Measurements from ENCODE around the gene FOXO3. TPM values are rescaled to one million over a fixed set of nuclear protein-coding genes. Genes with fewer than 3 reads are reported as not detected.

The FOXO3 gene
- total and polyA plus RNA-seq, 2 donors (not counting 1 experiment from before 2014, with no cell fraction given): 49.5 to 63.9 TPM

DNA sequence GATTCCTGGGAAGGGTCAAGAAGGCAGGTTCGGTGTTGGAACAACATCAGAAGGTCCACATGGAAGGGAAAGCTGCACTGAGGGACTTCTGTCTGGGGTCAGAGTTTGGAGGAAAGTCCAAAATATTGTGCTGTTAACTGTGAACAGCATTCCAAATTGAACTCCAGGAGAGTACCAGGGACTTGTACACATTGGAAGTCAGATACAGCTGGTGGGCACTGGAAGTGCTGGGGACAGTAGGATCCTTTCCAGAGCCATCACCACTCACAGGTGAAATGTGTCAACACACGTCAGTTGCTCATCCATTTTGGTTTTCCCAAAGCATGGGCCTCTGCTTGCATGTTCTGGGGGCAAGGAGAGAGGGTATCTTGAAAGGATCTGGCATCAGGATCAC is 18.6 kb downstream of the FOXO3 start:
- Histone ChIP-seq H3K79me2 (ENCODE audit: control insufficient read depth, insufficient read depth, low read length) (peaks cover 86% of the 10 kb centered on the region), H3K9me3 (ENCODE audit: control insufficient read depth, insufficient read depth, low read depth, low read length) (no peaks in the 10 kb centered on the region), H3K4me2 (ENCODE audit: extremely low read depth, insufficient read depth, low read length) (no peak overlapping the region), H3K4me1 (ENCODE audit: control insufficient read depth, extremely low read depth, insufficient read depth, low read length) (peaks cover 32% of the 10 kb centered on the region), H3K9ac (ENCODE audit: insufficient read depth, low read length) (no peak overlapping the region), H4K20me1 (ENCODE audit: control insufficient read depth, extremely low read depth, insufficient read depth, low read length) (peaks cover 2% of the 10 kb centered on the region), H3K27ac (ENCODE audit: insufficient read depth, low read length) (no peak overlapping the region), H3K27me3 (ENCODE audit: control insufficient read depth, insufficient read depth, low read length) (no peaks in the 10 kb centered on the region), H3K4me3 (replicated peaks in 1 of 4; ENCODE audit: control extremely low read depth in 1 of 4, insufficient read depth in 1 of 4, low read depth in 3 of 4, low read length in 4 of 4) (no peak overlapping the region), H3K36me3 (ENCODE audit: control insufficient read depth, insufficient read depth, low read length) (no peaks in the 10 kb centered on the region), H2AFZ (ENCODE audit: low read length) (no peak overlapping the region)
- TF ChIP-seq CTCF (conservative IDR thresholded peaks at IDR 0.05 in 1 of 2, IDR thresholded peaks at IDR 0.05 in 1 of 2; ENCODE audit: low read depth in 1 of 2, low read length in 2 of 2) (no peak), EZH2 (IDR thresholded peaks at IDR 0.05; ENCODE audit: low read length, missing control alignments) (no peak)
- DNase-seq (ENCODE audit: low read depth in 2 of 2): no peak

DNA sequence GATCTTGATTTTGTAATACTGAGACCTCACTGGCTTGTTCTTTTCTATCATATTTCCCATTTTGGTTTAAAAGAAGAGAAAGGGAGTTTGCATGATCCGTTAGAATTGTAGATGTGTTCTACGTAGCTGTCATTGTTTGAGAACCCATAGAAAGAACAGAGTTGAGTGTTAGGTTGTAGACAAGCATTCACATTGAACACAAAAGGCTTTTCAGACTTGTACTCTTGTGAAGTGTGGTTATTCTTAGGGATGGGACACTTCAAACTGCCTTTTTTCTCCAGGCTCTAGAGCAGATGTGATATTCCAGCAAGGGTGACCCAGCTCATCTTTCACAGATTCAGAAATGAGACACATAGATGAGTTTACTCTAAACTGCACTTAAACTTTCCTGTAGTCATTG is 19.9 kb downstream of the FOXO3 start:
- Histone ChIP-seq H3K27ac (ENCODE audit: insufficient read depth, low read length) (peak overlapping the region; percentile 67), H3K27me3 (ENCODE audit: control insufficient read depth, insufficient read depth, low read length) (no peaks in the 10 kb centered on the region), H3K4me1 (ENCODE audit: control insufficient read depth, extremely low read depth, insufficient read depth, low read length) (peaks cover 41% of the 10 kb centered on the region), H3K79me2 (ENCODE audit: control insufficient read depth, insufficient read depth, low read length) (peaks cover 84% of the 10 kb centered on the region), H2AFZ (ENCODE audit: low read length) (no peak overlapping the region), H4K20me1 (ENCODE audit: control insufficient read depth, extremely low read depth, insufficient read depth, low read length) (peaks cover 2% of the 10 kb centered on the region), H3K9me3 (ENCODE audit: control insufficient read depth, insufficient read depth, low read depth, low read length) (no peaks in the 10 kb centered on the region), H3K9ac (ENCODE audit: insufficient read depth, low read length) (no peak overlapping the region), H3K4me3 (replicated peaks in 1 of 4; ENCODE audit: control extremely low read depth in 1 of 4, insufficient read depth in 1 of 4, low read depth in 3 of 4, low read length in 4 of 4) (peak overlapping the region; percentile 1 to 34 (median 11)), H3K36me3 (ENCODE audit: control insufficient read depth, insufficient read depth, low read length) (no peaks in the 10 kb centered on the region), H3K4me2 (ENCODE audit: extremely low read depth, insufficient read depth, low read length) (peak overlapping the region; percentile 85)
- DNase-seq (ENCODE audit: low read depth in 2 of 2): no peak
- no peak for TF ChIP-seq CTCF (conservative IDR thresholded peaks at IDR 0.05 in 1 of 2, IDR thresholded peaks at IDR 0.05 in 1 of 2; ENCODE audit: low read depth in 1 of 2, low read length in 2 of 2)

DNA sequence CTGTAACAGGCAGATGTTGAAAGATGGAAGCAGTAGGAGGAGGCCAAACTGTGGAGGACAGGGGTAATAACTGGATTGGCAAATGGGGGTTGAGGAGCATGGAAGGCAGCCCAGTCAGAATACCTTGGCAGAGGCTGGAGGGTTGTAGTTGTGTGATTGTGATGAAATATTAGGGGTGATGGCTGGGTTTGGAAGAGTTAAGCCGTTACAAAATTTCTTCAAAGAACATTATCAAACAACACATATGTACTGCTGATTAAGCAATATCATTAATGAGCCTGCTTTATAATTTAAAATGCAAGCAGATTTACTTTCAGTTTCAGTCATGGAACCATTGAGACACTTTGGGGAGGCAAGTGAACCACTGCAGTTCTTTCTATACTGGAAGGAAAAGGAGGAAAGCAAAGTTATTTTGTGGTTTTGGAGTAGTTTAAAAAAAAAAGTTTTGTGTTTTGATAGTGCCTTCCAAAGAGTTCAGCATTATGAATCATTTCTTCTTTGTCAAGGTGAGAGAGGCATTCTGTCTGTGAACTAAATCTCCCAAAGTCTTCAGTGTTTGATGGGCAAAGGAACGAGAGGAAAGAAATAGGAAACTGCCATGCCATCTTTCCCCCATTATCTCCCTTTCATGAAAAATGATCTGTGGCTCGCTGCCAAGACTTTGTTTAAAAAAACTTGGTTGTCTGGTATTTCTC is 20.7 kb downstream of the FOXO3 start:
- Histone ChIP-seq H3K4me1 (ENCODE audit: control insufficient read depth, extremely low read depth, insufficient read depth, low read length) (peaks cover 47% of the 10 kb centered on the region), H3K9me3 (ENCODE audit: control insufficient read depth, insufficient read depth, low read depth, low read length) (no peaks in the 10 kb centered on the region), H3K36me3 (ENCODE audit: control insufficient read depth, insufficient read depth, low read length) (no peaks in the 10 kb centered on the region), H2AFZ (ENCODE audit: low read length) (no peak overlapping the region), H4K20me1 (ENCODE audit: control insufficient read depth, extremely low read depth, insufficient read depth, low read length) (no peaks in the 10 kb centered on the region), H3K4me3 (replicated peaks in 1 of 4; ENCODE audit: control extremely low read depth in 1 of 4, insufficient read depth in 1 of 4, low read depth in 3 of 4, low read length in 4 of 4) (peak overlapping the region; percentile 10 to 44 (median 23)), H3K9ac (ENCODE audit: insufficient read depth, low read length) (no peak overlapping the region), H3K4me2 (ENCODE audit: extremely low read depth, insufficient read depth, low read length) (peak overlapping the region; percentile 85), H3K27me3 (ENCODE audit: control insufficient read depth, insufficient read depth, low read length) (no peaks in the 10 kb centered on the region), H3K27ac (ENCODE audit: insufficient read depth, low read length) (peak overlapping the region; percentile 67), H3K79me2 (ENCODE audit: control insufficient read depth, insufficient read depth, low read length) (peaks cover 85% of the 10 kb centered on the region)
- no peak for TF ChIP-seq EZH2 (IDR thresholded peaks at IDR 0.05; ENCODE audit: low read length, missing control alignments)
- no peak for TF ChIP-seq CTCF (conservative IDR thresholded peaks at IDR 0.05 in 1 of 2, IDR thresholded peaks at IDR 0.05 in 1 of 2; ENCODE audit: low read depth in 1 of 2, low read length in 2 of 2)
- peak; percentile 91 to 98 for DNase-seq (ENCODE audit: low read depth in 2 of 2)
